GM10847 (cell line): ENCODE results near the gene BCL2.

ENCODE experiments used
- POLR2A ChIP-seq: IDR thresholded peaks from 2 replicates; pipeline ENCODE4 v1.6.1; 2011; ENCODE audit not compliant: insufficient read length; ENCODE audit errors: extremely low read depth

BCL2 gene

GRCh38 chr18:63113899-63114565 lies 205.5 kb downstream of the BCL2 start:
- no peak for TF ChIP-seq POLR2A

GRCh38 chr18:63112706-63113105 lies 206.9 kb downstream of the BCL2 start:
- TF ChIP-seq POLR2A: no peak

- no peak for TF ChIP-seq POLR2A
These were observed 207.7 kb downstream of the BCL2 start for GRCh38 chr18:63111671-63112402.

- no peak for TF ChIP-seq POLR2A
These were observed 209.8 kb downstream of the BCL2 start for GRCh38 chr18:63109802-63110201.

GRCh38 chr18:63109022-63109421 lies 210.5 kb downstream of the BCL2 start:
- no peak for TF ChIP-seq POLR2A

GRCh38 chr18:63107931-63108330 lies 211.6 kb downstream of the BCL2 start:
- no peak for TF ChIP-seq POLR2A

- no peak for TF ChIP-seq POLR2A
These were observed 212.3 kb downstream of the BCL2 start for GRCh38 chr18:63107171-63107845.

- TF ChIP-seq POLR2A: no peak
These were observed 212.8 kb downstream of the BCL2 start for GRCh38 chr18:63106727-63107126.

- no peak for TF ChIP-seq POLR2A
These were observed 213.8 kb downstream of the BCL2 start for GRCh38 chr18:63105636-63106316.

- no peak for TF ChIP-seq POLR2A
These were observed 214.7 kb downstream of the BCL2 start for GRCh38 chr18:63104868-63105267.

GRCh38 chr18:63102941-63103744 lies 216.4 kb downstream of the BCL2 start:
- TF ChIP-seq POLR2A: no peak

GRCh38 chr18:63100630-63101055 lies 218.9 kb downstream of the BCL2 start:
- no peak for TF ChIP-seq POLR2A

- TF ChIP-seq POLR2A: no peak
These were observed 219.5 kb downstream of the BCL2 start for GRCh38 chr18:63099848-63100629.
